ENCODE measurements around the gene THOC7. TPM values are rescaled to one million over a fixed set of nuclear protein-coding genes. Genes with fewer than 3 reads are reported as not detected.

The THOC7 gene
- total RNA-seq, 2 donors from 2014 or later: 65.9 to 72.0 TPM

DNA sequence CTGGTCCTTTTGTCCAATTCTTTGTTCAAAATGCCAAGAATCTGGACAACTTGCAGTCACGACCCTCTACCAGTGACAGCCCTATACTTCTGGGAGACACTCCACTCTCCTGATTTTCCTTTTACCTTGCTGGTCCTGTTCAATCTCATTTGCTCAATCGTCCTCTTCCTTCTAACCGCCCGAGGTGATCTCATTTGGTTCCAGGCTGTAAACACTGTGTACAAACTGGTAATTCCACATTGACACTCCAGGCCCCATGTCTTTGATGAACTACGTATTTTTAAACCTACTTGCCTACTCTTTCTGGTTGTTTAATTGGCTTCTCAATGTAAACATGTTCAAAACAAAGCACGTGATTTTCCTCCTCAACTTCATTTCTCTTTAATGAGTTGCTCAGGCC lies 68.2 kb downstream of the THOC7 start:
- ATAC-seq: no peak
- no peak for DNase-seq
- intact Hi-C loops (cut with DNase I): no loop called here

GRCh38 chr3:63791974-63792373 lies 71.6 kb downstream of the THOC7 start:
- intact Hi-C loops (cut with DNase I): no loop called here
- no peak for ATAC-seq
- DNase-seq: no peak

Other genes starting within 250 kb of the THOC7 start
- not detected for gene SNTN, start 211.1 kb downstream of the THOC7 start, total RNA-seq
- gene C3orf49, start 44.5 kb downstream of the THOC7 start, total RNA-seq: not detected
- 10 to 100 TPM; 13.0 to 22.2 TPM for gene ATXN7, start 62 bp upstream of the THOC7 start, total RNA-seq
- not detected for gene SCAANT1, start 48.6 kb upstream of the THOC7 start, total RNA-seq
- gene PSMD6, start 159.7 kb upstream of the THOC7 start, total RNA-seq: 10 to 100 TPM; 61.6 to 80.3 TPM

Data from left cardiac atrium (tissue), 4 donors.